HCT116 (cell line): Measurements from ENCODE around the gene FCHO1. TPM values are rescaled to one million over a fixed set of nuclear protein-coding genes. Genes with fewer than 3 reads are reported as not detected.

ENCODE experiments used
- ATAC-seq: fragments of 200-7000 bp; cut with Tn5 transposase; 2 replicates; pipeline ENCODE4 v1.9.1; 2020; ENCODE audit warnings: mild to moderate bottlenecking, moderate library complexity
- BruUV-seq: library from RNA; stranded (reverse); fragments of 400-500 nt; replicated peaks from 2 replicates; lab custom pipeline; 2021; lab: Mats Ljungman, UMichigan
- CTCF ChIA-PET: fragments of 300-600 bp; sonication (Branson Sonifier 250); formaldehyde crosslinking; loops from one replicate; lab custom pipeline; 2021; ENCODE audit warnings: antibody characterized with exemption; lab: Charles Lee
- POLR2A ChIA-PET: fragments of 300-600, 350-600 bp; sonication (Branson Sonifier 250); formaldehyde crosslinking; loops from one replicate; lab custom pipeline; 2021; ENCODE audit warnings: antibody characterized with exemption; lab: Charles Lee
- RAD21 ChIA-PET, 2 experiments: fragments of 300-600 bp; sonication (Branson Sonifier 250); formaldehyde crosslinking; loops; one replicate each; lab custom pipeline; 2023; ENCODE audit warnings: low total read pairs in 2 of 2; ENCODE audit not compliant: uncharacterized antibody in 2 of 2, unreplicated experiment in 2 of 2, low non-redundant PET in 1 of 2; lab: Charles Lee
- DNase-seq: peaks from one replicate; pipeline ENCODE4 v3.0.0-alpha.2; 2010; ENCODE audit warnings: low read depth, low spot score
- H2AFZ ChIP-seq: fragments of 200-600 bp; shearing (Covaris generic), sonication (generic); 2 replicates; pipeline ENCODE4 v1.6.1; 2017; ENCODE audit warnings: low read depth, mixed run types, mixed read lengths, antibody characterized with exemption, low read length; ENCODE audit not compliant: poor library complexity, severe bottlenecking
- H3K27ac ChIP-seq: 2 replicates; pipeline ENCODE4 v1.5.1; 2012; ENCODE audit warnings: low read depth, low read length
- H3K27me3 ChIP-seq: fragments of 200-600 bp; sonication (generic); 2 replicates; pipeline ENCODE4 v1.6.1; 2016; ENCODE audit warnings: mixed run types, low read length, mixed read lengths; ENCODE audit not compliant: insufficient read depth
- H3K36me3 ChIP-seq, 2 experiments: fragments of 200-500 bp in 1 of 2; fragments of 200-600 bp in 1 of 2; sonication (Bioruptor generic) in 1 of 2; sonication (generic) in 1 of 2; 2 replicates each; pipeline versions ENCODE4 v1.5.1 to v1.6.1; 2014 to 2016; ENCODE audit warnings: low read length in 2 of 2, inconsistent platforms in 1 of 2, mixed read lengths in 1 of 2, mixed run types in 1 of 2; ENCODE audit not compliant: insufficient read depth in 2 of 2, control insufficient read depth in 1 of 2
- H3K4me1 ChIP-seq, 2 experiments: fragments of 200-600 bp in 1 of 2; sonication (generic) in 1 of 2; 2 replicates each; pipeline versions ENCODE4 v1.5.1 to v1.6.1; 2012 to 2017; ENCODE audit warnings: low read length in 2 of 2, inconsistent platforms in 1 of 2, mild to moderate bottlenecking in 1 of 2, mixed read lengths in 1 of 2, mixed run types in 1 of 2, moderate library complexity in 1 of 2; ENCODE audit not compliant: insufficient read depth in 2 of 2, control insufficient read depth in 1 of 2
- H3K4me2 ChIP-seq: fragments of 200-600 bp; sonication (generic); 2 replicates; pipeline ENCODE4 v1.6.1; 2017; ENCODE audit warnings: mixed run types, low read length, mixed read lengths
- H3K4me3 ChIP-seq, 2 experiments: fragments of 200-600 bp in 1 of 2; sonication (generic) in 1 of 2; replicated peaks in 1 of 2; 2 replicates each; pipeline ENCODE4 v1.5.1; 2011 to 2016; ENCODE audit warnings: low read length in 2 of 2, control low read depth in 1 of 2, low read depth in 1 of 2, mild to moderate bottlenecking in 1 of 2, mixed read lengths in 1 of 2, mixed run types in 1 of 2
- H3K79me2 ChIP-seq: fragments of 200-600 bp; sonication (generic); 2 replicates; pipeline ENCODE4 v1.6.1; 2017; ENCODE audit warnings: mild to moderate bottlenecking, mixed run types, low read length, moderate library complexity, mixed read lengths; ENCODE audit not compliant: insufficient read depth
- H3K9ac ChIP-seq: fragments of 200-600 bp; sonication (generic); 2 replicates; pipeline ENCODE4 v1.6.1; 2016; ENCODE audit warnings: low read length, mixed read lengths
- H3K9me2 ChIP-seq: fragments of 200-600 bp; sonication (generic), shearing (Covaris generic); 2 replicates; pipeline ENCODE4 v1.6.1; 2017; ENCODE audit warnings: mixed run types, mild to moderate bottlenecking, moderate library complexity; ENCODE audit not compliant: insufficient read depth
- H3K9me3 ChIP-seq, 2 experiments: fragments of 200-500 bp in 1 of 2; fragments of 200-600 bp in 1 of 2; sonication (Bioruptor generic) in 1 of 2; sonication (generic) in 1 of 2; 2 replicates each; pipeline ENCODE4 v1.6.1; 2014 to 2017; ENCODE audit warnings: low read length in 2 of 2, mixed read lengths in 2 of 2, inconsistent platforms in 1 of 2, low read depth in 1 of 2, mild to moderate bottlenecking in 1 of 2, mixed run types in 1 of 2, moderate library complexity in 1 of 2; ENCODE audit not compliant: control insufficient read depth in 1 of 2, insufficient read depth in 1 of 2
- H4K20me1 ChIP-seq: fragments of 200-600 bp; sonication (generic), shearing (Covaris generic); 2 replicates; pipeline ENCODE4 v1.6.1; 2017; ENCODE audit warnings: mixed run types, mild to moderate bottlenecking, moderate library complexity; ENCODE audit not compliant: insufficient read depth
- ELF1 ChIP-seq: IDR thresholded peaks from 2 replicates; pipeline ENCODE4 v1.6.1; 2012; ENCODE audit warnings: low read depth, borderline replicate concordance
- EZH2phosphoT487 ChIP-seq: fragments of 200-600 bp; IDR thresholded peaks from 2 replicates; pipeline ENCODE4 v1.6.1; 2018; ENCODE audit warnings: antibody characterized with exemption, borderline replicate concordance
- JUND ChIP-seq: IDR thresholded peaks from 2 replicates; pipeline ENCODE4 v1.6.1; 2012
- POLR2A ChIP-seq: IDR thresholded peaks from 2 replicates; pipeline ENCODE4 v1.7.0; 2011; ENCODE audit warnings: borderline replicate concordance; ENCODE audit not compliant: insufficient read depth, insufficient read length; ENCODE audit errors: extremely low read depth
- POLR2AphosphoS5 ChIP-seq: IDR thresholded peaks from 2 replicates; pipeline ENCODE4 v1.6.1; 2011; ENCODE audit warnings: mild to moderate bottlenecking, low read depth, low read length, moderate library complexity
- RAD21 ChIP-seq: IDR thresholded peaks from 2 replicates; pipeline ENCODE4 v1.6.1; 2012; ENCODE audit warnings: low read depth, mild to moderate bottlenecking
- SP1 ChIP-seq: IDR thresholded peaks from 2 replicates; pipeline ENCODE4 v1.6.1; 2012; ENCODE audit warnings: low read depth
- YY1 ChIP-seq: IDR thresholded peaks from 2 replicates; pipeline ENCODE4 v1.6.1; 2011; ENCODE audit warnings: low read length, low read depth, moderate library complexity, mild to moderate bottlenecking; ENCODE audit not compliant: insufficient replicate concordance; ENCODE audit errors: extremely low read depth
- ZFX ChIP-seq: fragments of 450-650 bp; IDR thresholded peaks from 2 replicates; pipeline ENCODE4 v1.6.1; 2017
- intact Hi-C: fragments of 100-400 bp; cut with micrococcal nuclease; formaldehyde crosslinking; loops from 2 replicates; pipeline ENCODE4 v1.10.0; 2022
- total RNA-seq: library from RNA; stranded (reverse); gene quantifications from one replicate; pipeline ENCODE4 v1.2.1, GENCODE V29; 2021; ENCODE audit not compliant: unreplicated experiment
- TF ChIP-seq, protein P1 (sequence below): IDR thresholded peaks from 2 replicates; pipeline ENCODE4 v1.6.1; 2012; ENCODE audit warnings: low read depth

FCHO1 gene
- total RNA-seq, 1 experiment from 2014 or later = 28.1 TPM

DNA sequence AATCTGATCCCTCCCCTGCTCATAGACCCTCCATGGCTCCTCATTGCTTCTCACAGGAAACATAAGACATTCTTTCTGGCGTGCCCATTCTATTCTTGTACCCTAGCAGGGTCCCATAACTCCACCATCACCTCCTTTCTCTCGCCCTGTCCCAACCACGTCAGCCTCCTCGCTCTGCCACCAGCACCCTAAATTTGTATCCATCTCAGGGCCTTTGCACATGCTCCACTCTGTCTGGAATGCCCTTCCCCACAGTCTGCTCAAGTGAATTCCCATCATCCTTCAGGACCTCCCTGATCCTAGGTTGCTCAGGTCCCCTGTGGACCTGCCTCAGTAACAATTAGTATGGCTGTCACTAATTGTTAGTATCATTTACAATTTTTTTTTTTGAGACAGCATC is 54.1 kb downstream of the FCHO1 start:
- POLR2A ChIA-PET = interaction anchor here (1.4 kb wide), 1 partner anchor 10 kb away, joined by 7 read pairs; the partner anchor contains the start of gene B3GNT3
- H3K36me3 ChIP-seq = peaks cover 0 to 5% of the 10 kb centered on the region in 2 experiments; a peak in 2 of 4 replicates
- no peaks in the 10 kb centered on the region for H3K27me3 ChIP-seq
- intact Hi-C loops = no loop called here
- no peak overlapping the region for H3K9ac ChIP-seq
- no TSS peak for BruUV-seq
- H3K4me3 ChIP-seq = no peak overlapping the region
- H3K79me2 ChIP-seq = peaks cover 4% of the 10 kb centered on the region; the same call in 1 of the 2 replicates
- no peaks in the 10 kb centered on the region for H3K9me2 ChIP-seq
- RAD21 ChIA-PET = no interaction called here
- no peak overlapping the region for H2AFZ ChIP-seq
- H4K20me1 ChIP-seq = no peaks in the 10 kb centered on the region
- H3K4me1 ChIP-seq = peaks cover 4 to 15% of the 10 kb centered on the region in 2 experiments; a peak in 2 of 4 replicates
- H3K27ac ChIP-seq = no peak overlapping the region
- CTCF ChIA-PET = no interaction called here
- no peak for TF ChIP-seq ZFX
- TF ChIP-seq POLR2A = no peak
- TF ChIP-seq YY1 = no peak
- TF ChIP-seq EZH2phosphoT487 = no peak
- TF ChIP-seq RAD21 = no peak
- no peak for TF ChIP-seq SP1
- TF ChIP-seq, protein P1, sequence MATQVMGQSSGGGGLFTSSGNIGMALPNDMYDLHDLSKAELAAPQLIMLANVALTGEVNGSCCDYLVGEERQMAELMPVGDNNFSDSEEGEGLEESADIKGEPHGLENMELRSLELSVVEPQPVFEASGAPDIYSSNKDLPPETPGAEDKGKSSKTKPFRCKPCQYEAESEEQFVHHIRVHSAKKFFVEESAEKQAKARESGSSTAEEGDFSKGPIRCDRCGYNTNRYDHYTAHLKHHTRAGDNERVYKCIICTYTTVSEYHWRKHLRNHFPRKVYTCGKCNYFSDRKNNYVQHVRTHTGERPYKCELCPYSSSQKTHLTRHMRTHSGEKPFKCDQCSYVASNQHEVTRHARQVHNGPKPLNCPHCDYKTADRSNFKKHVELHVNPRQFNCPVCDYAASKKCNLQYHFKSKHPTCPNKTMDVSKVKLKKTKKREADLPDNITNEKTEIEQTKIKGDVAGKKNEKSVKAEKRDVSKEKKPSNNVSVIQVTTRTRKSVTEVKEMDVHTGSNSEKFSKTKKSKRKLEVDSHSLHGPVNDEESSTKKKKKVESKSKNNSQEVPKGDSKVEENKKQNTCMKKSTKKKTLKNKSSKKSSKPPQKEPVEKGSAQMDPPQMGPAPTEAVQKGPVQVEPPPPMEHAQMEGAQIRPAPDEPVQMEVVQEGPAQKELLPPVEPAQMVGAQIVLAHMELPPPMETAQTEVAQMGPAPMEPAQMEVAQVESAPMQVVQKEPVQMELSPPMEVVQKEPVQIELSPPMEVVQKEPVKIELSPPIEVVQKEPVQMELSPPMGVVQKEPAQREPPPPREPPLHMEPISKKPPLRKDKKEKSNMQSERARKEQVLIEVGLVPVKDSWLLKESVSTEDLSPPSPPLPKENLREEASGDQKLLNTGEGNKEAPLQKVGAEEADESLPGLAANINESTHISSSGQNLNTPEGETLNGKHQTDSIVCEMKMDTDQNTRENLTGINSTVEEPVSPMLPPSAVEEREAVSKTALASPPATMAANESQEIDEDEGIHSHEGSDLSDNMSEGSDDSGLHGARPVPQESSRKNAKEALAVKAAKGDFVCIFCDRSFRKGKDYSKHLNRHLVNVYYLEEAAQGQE = no peak
- TF ChIP-seq POLR2AphosphoS5 = no peak
- TF ChIP-seq ELF1 = no peak
- TF ChIP-seq JUND = no peak
- no peak overlapping the region for H3K4me2 ChIP-seq
- ATAC-seq = no peak
- DNase-seq = no peak
- no peaks in the 10 kb centered on the region for H3K9me3 ChIP-seq
